Body of pancreas (tissue), 4 donors: ENCODE measurements around the gene SH3BP4.

Source experiments
- POLR2A ChIP-seq, 3 donors: fragments of 450-650 bp; IDR thresholded peaks; one replicate each; pipeline ENCODE4 v1.6.1; 2016; ENCODE audit warnings: antibody characterized with exemption in 3 of 3, mild to moderate bottlenecking in 2 of 3
- TF ChIP-seq, protein P1 (sequence below), 7 experiments: fragments of 450-650 bp in 4 of 7; fragments of 200-600 bp in 3 of 7; sonication (generic) in 3 of 7; IDR thresholded peaks; one replicate each; pipeline ENCODE4 v1.5.1; 2016 to 2019; ENCODE audit warnings: antibody characterized with exemption in 7 of 7

GRCh38 chr2:235031686-235032373 lies 80.0 kb downstream of the SH3BP4 start:
- TF ChIP-seq, protein P1, sequence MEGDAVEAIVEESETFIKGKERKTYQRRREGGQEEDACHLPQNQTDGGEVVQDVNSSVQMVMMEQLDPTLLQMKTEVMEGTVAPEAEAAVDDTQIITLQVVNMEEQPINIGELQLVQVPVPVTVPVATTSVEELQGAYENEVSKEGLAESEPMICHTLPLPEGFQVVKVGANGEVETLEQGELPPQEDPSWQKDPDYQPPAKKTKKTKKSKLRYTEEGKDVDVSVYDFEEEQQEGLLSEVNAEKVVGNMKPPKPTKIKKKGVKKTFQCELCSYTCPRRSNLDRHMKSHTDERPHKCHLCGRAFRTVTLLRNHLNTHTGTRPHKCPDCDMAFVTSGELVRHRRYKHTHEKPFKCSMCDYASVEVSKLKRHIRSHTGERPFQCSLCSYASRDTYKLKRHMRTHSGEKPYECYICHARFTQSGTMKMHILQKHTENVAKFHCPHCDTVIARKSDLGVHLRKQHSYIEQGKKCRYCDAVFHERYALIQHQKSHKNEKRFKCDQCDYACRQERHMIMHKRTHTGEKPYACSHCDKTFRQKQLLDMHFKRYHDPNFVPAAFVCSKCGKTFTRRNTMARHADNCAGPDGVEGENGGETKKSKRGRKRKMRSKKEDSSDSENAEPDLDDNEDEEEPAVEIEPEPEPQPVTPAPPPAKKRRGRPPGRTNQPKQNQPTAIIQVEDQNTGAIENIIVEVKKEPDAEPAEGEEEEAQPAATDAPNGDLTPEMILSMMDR (IDR thresholded peaks at IDR 0.05): no peak
- TF ChIP-seq POLR2A (IDR thresholded peaks at IDR 0.05): no peak
